ENCODE measurements around the gene ANKRD52. TPM values are rescaled to one million over a fixed set of nuclear protein-coding genes. Genes with fewer than 3 reads are reported as not detected.

The ANKRD52 gene
- total RNA-seq, 1 donor from 2014 or later = 63.2 TPM

DNA sequence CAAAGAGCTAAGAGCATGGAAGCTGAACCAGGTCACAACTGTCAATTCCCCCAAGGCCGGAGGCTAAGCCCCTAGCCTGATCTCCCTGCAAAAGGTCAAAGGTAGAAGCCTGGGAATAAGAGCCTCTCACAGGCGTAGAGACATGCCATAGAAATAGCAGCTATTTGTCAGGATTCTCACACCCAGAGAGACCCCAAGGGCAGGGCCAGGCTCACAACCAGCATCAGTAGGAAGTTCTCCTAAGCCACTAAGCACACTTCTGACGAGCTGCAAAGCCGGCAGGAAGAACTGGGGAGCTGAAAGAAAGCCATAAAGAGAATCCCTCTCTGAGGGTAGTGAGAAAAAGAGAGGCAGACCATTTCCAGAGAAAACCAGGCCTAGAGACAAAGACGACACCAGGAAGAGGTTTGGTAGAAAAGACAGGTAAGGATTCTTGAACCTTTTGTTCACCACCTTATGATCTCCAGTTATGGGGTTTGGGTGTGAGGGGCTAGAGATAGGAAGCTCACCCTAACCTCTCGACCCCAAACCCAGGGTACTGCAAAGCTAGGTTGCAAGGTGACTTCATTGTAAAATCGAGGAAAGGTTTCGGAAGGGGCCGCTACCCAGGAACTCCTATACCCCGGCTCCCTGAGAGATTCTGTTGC lies 69.9 kb downstream of the ANKRD52 start:
- Mint-ChIP-seq H3K36me3 (peaks cover 16% of the 10 kb centered on the region), H3K27ac (peak overlapping the region; percentile 89), H3K9me3 (no peaks in the 10 kb centered on the region), H3K27me3 (ENCODE audit: low read depth) (peaks cover 1% of the 10 kb centered on the region), H3K4me3 (peak overlapping the region; percentile 75), H3K4me1 (peaks cover 19% of the 10 kb centered on the region)
- no peak for DNase-seq (ENCODE audit: low spot score in 2 of 2, unreplicated experiment in 2 of 2)
- TF ChIP-seq, protein P1, sequence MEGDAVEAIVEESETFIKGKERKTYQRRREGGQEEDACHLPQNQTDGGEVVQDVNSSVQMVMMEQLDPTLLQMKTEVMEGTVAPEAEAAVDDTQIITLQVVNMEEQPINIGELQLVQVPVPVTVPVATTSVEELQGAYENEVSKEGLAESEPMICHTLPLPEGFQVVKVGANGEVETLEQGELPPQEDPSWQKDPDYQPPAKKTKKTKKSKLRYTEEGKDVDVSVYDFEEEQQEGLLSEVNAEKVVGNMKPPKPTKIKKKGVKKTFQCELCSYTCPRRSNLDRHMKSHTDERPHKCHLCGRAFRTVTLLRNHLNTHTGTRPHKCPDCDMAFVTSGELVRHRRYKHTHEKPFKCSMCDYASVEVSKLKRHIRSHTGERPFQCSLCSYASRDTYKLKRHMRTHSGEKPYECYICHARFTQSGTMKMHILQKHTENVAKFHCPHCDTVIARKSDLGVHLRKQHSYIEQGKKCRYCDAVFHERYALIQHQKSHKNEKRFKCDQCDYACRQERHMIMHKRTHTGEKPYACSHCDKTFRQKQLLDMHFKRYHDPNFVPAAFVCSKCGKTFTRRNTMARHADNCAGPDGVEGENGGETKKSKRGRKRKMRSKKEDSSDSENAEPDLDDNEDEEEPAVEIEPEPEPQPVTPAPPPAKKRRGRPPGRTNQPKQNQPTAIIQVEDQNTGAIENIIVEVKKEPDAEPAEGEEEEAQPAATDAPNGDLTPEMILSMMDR (IDR thresholded peaks at IDR 0.05; ENCODE audit: unreplicated experiment) = no peak

Other genes starting within 250 kb of the ANKRD52 start
- gene IKZF4, start 237.3 kb downstream of the ANKRD52 start, total RNA-seq = 16.2 to 22.5 TPM (median 18.6 TPM) in 3 replicates
- 20.6 to 25.7 TPM (median 25.2 TPM) in 3 replicates for gene RPS26, start 216.5 kb downstream of the ANKRD52 start, total RNA-seq
- gene ERBB3, start 178.2 kb downstream of the ANKRD52 start, total RNA-seq = 58.2 to 59.1 TPM (median 59.0 TPM) in 3 replicates
- gene PA2G4, start 153.8 kb downstream of the ANKRD52 start, total RNA-seq = 90.4 to 96.7 TPM (median 91.4 TPM) in 3 replicates
- 3,814 to 4,057 TPM (median 4,017 TPM) in 3 replicates for gene RPL41, start 141.8 kb downstream of the ANKRD52 start, total RNA-seq
- 7.8 to 9.2 TPM (median 8.0 TPM) in 3 replicates for gene ZC3H10, start 140.1 kb downstream of the ANKRD52 start, total RNA-seq
- 64.7 to 69.4 TPM (median 67.2 TPM) in 3 replicates for gene ESYT1, start 130.1 kb downstream of the ANKRD52 start, total RNA-seq
- gene MYL6B, start 105.8 kb downstream of the ANKRD52 start, total RNA-seq = 150 to 151 TPM (median 150 TPM) in 3 replicates
- gene MYL6, start 100.0 kb downstream of the ANKRD52 start, total RNA-seq = 800 to 830 TPM (median 827 TPM) in 3 replicates
- 158 to 177 TPM (median 171 TPM) in 3 replicates for gene SMARCC2, start 68.9 kb downstream of the ANKRD52 start, total RNA-seq
- gene RNF41, start 36.5 kb downstream of the ANKRD52 start, total RNA-seq = 47.1 to 49.6 TPM (median 48.1 TPM) in 3 replicates
- gene NABP2, start 34.0 kb downstream of the ANKRD52 start, total RNA-seq = 23.5 to 24.4 TPM (median 23.7 TPM) in 3 replicates
- gene SLC39A5, start 28.3 kb downstream of the ANKRD52 start, total RNA-seq = 0.76 to 1.3 TPM (median 1.1 TPM) in 3 replicates
- 11.0 to 15.3 TPM (median 12.5 TPM) in 3 replicates for gene COQ10A, start 8.6 kb upstream of the ANKRD52 start, total RNA-seq
- 167 to 195 TPM (median 194 TPM) in 3 replicates for gene CS, start 41.9 kb upstream of the ANKRD52 start, total RNA-seq
- 164 to 174 TPM (median 171 TPM) in 3 replicates for gene CNPY2, start 57.6 kb upstream of the ANKRD52 start, total RNA-seq
- 60.9 to 76.8 TPM (median 66.4 TPM) in 3 replicates for gene PAN2, start 75.6 kb upstream of the ANKRD52 start, total RNA-seq
- 0.51 to 0.76 TPM (median 0.72 TPM) in 3 replicates for gene IL23A, start 80.5 kb upstream of the ANKRD52 start, total RNA-seq
- 178 to 188 TPM (median 180 TPM) in 3 replicates for gene STAT2, start 101.7 kb upstream of the ANKRD52 start, total RNA-seq
- gene APOF, start 104.5 kb upstream of the ANKRD52 start, total RNA-seq = not detected in 3 replicates
- 26.3 to 27.9 TPM (median 27.6 TPM) in 3 replicates for gene TIMELESS, start 191.0 kb upstream of the ANKRD52 start, total RNA-seq
- not detected in 3 replicates for gene MIP, start 196.3 kb upstream of the ANKRD52 start, total RNA-seq
- 5.7 to 6.0 TPM (median 5.7 TPM) in 3 replicates for gene SPRYD4, start 210.2 kb upstream of the ANKRD52 start, total RNA-seq
- gene GLS2, start 229.8 kb upstream of the ANKRD52 start, total RNA-seq = 2.2 to 2.9 TPM (median 2.9 TPM) in 3 replicates